HepG2 (cell line): Measurements from ENCODE around the gene PFKFB2. TPM values are rescaled to one million over a fixed set of nuclear protein-coding genes. Genes with fewer than 3 reads are reported as not detected.
A peak's percentile ranks its signal among the peaks of the same experiment; 100 is the strongest.

Experiments used
- CC2D1A ChIP-seq: sonication (generic); formaldehyde crosslinking; IDR thresholded peaks from 2 replicates; pipeline ENCODE4 v1.8.1; 2023; ENCODE audit warnings: mild to moderate bottlenecking, missing genetic modification reagents
- CREB1 ChIP-seq, 2 experiments: fragments of 450-650 bp in 1 of 2; IDR thresholded peaks; 2 replicates each; pipeline ENCODE4 v1.6.1; 2016 to 2017; ENCODE audit warnings: control low read depth in 1 of 2, mild to moderate bottlenecking in 1 of 2, missing compliant biosample characterization in 1 of 2, missing genetic modification characterization in 1 of 2
- FOXA3 ChIP-seq: IDR thresholded peaks from 2 replicates; pipeline ENCODE4 v1.6.1; 2016; ENCODE audit warnings: missing genetic modification reagents, missing compliant biosample characterization
- MIXL1 ChIP-seq: IDR thresholded peaks from 2 replicates; pipeline ENCODE4 v1.6.1; 2016
- PHF5A ChIP-seq: IDR thresholded peaks from one replicate; pipeline ENCODE4 v1.6.1; 2018; ENCODE audit warnings: low read depth, missing genetic modification reagents; ENCODE audit not compliant: unreplicated experiment
- RXRB ChIP-seq: IDR thresholded peaks from 2 replicates; pipeline ENCODE4 v1.6.1; 2016; ENCODE audit warnings: borderline replicate concordance, missing genetic modification reagents, missing compliant biosample characterization
- SOX13 ChIP-seq, 3 experiments: fragments of 450-650 bp in 1 of 3; sonication (generic) in 1 of 3; formaldehyde crosslinking in 1 of 3; IDR thresholded peaks in 2 of 3; conservative IDR thresholded peaks in 1 of 3; 2 replicates each; pipeline versions ENCODE4 v1.5.0 to v1.6.1; 2016 to 2020; ENCODE audit warnings: antibody characterized with exemption in 1 of 3, mild to moderate bottlenecking in 1 of 3, missing compliant biosample characterization in 1 of 3, missing genetic modification reagents in 1 of 3, moderate library complexity in 1 of 3
- XRCC5 ChIP-seq: fragments of 200-400 bp; formaldehyde crosslinking; optimal IDR thresholded peaks from 2 replicates; pipeline ENCODE3; 2017; ENCODE audit warnings: mild to moderate bottlenecking, low read length
- ZFP82 ChIP-seq: sonication (generic); formaldehyde crosslinking; IDR thresholded peaks from 2 replicates; pipeline ENCODE4 v1.5.1; 2020; ENCODE audit warnings: mild to moderate bottlenecking, missing genetic modification reagents, borderline replicate concordance
- ZNF263 ChIP-seq: sonication (generic); formaldehyde crosslinking; IDR thresholded peaks from 2 replicates; pipeline ENCODE4 v1.4.0; 2020; ENCODE audit warnings: missing genetic modification reagents
- ZSCAN9 ChIP-seq: IDR thresholded peaks from 2 replicates; pipeline ENCODE4 v1.6.1; 2016; ENCODE audit warnings: borderline replicate concordance
- polyA plus RNA-seq, 8 experiments: library from polyadenylated mRNA; depleted of rRNA in 3 of 8; stranded (reverse) in 7 of 8; unstranded in 1 of 8; fragments of >200 nt; fragmentation: Illumina TruSeq in 4 of 8; extraction: Trizol in 4 of 8; gene quantifications; 2 replicates each; pipeline versions ENCODE4 v1.2.1 to v1.2.3, GENCODE V29; 2011 to 2016; ENCODE audit warnings: low read depth in 4 of 8, missing spikeins in 1 of 8, mixed read lengths in 1 of 8; ENCODE audit not compliant: insufficient read depth in 1 of 8
- total RNA-seq, 5 experiments: library from RNA; depleted of rRNA; stranded (reverse); fragments of >200 nt; fragmentation: Illumina TruSeq; extraction: Trizol; gene quantifications; 2 replicates each; pipeline ENCODE4 v1.2.3, GENCODE V29; 2016; ENCODE audit warnings: low read depth in 1 of 5
- TF ChIP-seq, protein P1 (sequence below): sonication (generic); formaldehyde crosslinking; IDR thresholded peaks from 2 replicates; pipeline ENCODE4 v1.4.0; 2020; ENCODE audit warnings: mild to moderate bottlenecking, missing genetic modification reagents
- TF ChIP-seq, protein P2 (sequence below): sonication (generic); formaldehyde crosslinking; IDR thresholded peaks from 2 replicates; pipeline ENCODE4 v1.5.0; 2020; ENCODE audit warnings: mild to moderate bottlenecking, missing genetic modification reagents, moderate library complexity

Gene PFKFB2
- total and polyA plus RNA-seq, 2 of the 13 experiments (the other 11 are each of a cell fraction or from before 2014, with no cell fraction given), result 4.6 to 10.6 TPM

DNA sequence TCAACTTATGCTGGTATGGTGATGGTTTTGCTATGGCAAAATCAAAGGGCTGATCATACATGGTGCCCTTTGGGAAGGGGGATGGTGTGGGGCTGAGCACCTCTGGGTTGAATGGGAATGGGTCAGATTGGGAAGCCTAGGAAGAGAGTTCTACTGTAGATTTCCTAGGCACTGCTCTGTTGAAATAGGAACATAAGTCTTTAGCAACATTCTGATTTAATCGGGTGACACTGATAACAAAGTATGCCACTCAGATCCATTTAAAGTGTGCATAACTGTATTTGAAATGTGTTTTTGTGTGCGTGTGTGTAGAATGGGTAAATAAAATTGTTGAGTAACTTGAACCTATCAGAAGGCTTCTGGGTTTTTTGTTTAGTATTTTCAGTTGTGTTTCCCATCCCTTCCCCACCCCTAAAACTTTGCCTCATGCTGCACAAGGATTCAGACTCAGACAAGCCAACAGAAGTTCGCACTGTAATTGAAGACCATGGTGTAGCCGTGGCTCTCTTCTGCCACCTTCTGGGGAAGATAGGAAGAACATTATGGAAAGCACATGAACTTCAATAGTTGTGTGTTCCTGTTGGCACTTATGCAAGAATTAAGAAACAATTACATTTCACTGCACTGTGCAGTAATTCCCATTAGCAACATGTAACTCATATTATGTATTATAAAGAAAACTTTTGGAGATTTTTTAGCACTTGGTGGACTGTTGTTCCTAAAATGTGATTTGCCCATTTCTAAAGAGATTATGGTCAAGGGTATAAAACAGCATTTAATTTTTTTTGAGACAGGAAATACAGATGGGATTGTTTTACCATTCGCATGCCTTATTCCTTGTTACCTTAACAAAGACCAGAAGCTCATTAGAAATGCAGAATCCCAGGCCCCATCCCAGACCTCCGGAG is 24.6 kb downstream of the PFKFB2 start (continued):
- TF ChIP-seq XRCC5, result peak; percentile 28
- TF ChIP-seq SOX13 (IDR thresholded peaks at IDR 0.05), result no peak
- peak in 1 of 2 experiments; percentile 14; a peak in 1 of 4 replicates for TF ChIP-seq SOX13 (CRISPR knock-in tag; conservative IDR thresholded peaks at IDR 0.05 in 1 of 2, IDR thresholded peaks at IDR 0.05 in 1 of 2)
- TF ChIP-seq, protein P1, sequence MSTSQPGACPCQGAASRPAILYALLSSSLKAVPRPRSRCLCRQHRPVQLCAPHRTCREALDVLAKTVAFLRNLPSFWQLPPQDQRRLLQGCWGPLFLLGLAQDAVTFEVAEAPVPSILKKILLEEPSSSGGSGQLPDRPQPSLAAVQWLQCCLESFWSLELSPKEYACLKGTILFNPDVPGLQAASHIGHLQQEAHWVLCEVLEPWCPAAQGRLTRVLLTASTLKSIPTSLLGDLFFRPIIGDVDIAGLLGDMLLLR (CRISPR knock-in tag), result no peak
- TF ChIP-seq ZNF263 (CRISPR knock-in tag), result no peak
- no peak for TF ChIP-seq CC2D1A (CRISPR knock-in tag)
- peak; percentile 42; the same call in 1 of the 2 replicates for TF ChIP-seq RXRB (CRISPR knock-in tag)
- TF ChIP-seq, protein P2, sequence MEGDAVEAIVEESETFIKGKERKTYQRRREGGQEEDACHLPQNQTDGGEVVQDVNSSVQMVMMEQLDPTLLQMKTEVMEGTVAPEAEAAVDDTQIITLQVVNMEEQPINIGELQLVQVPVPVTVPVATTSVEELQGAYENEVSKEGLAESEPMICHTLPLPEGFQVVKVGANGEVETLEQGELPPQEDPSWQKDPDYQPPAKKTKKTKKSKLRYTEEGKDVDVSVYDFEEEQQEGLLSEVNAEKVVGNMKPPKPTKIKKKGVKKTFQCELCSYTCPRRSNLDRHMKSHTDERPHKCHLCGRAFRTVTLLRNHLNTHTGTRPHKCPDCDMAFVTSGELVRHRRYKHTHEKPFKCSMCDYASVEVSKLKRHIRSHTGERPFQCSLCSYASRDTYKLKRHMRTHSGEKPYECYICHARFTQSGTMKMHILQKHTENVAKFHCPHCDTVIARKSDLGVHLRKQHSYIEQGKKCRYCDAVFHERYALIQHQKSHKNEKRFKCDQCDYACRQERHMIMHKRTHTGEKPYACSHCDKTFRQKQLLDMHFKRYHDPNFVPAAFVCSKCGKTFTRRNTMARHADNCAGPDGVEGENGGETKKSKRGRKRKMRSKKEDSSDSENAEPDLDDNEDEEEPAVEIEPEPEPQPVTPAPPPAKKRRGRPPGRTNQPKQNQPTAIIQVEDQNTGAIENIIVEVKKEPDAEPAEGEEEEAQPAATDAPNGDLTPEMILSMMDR (CRISPR knock-in tag), result peak; percentile 92
- peak; percentile 64 for TF ChIP-seq PHF5A (CRISPR knock-in tag)
- no peak for TF ChIP-seq CREB1 (IDR thresholded peaks at IDR 0.05)
- 0 out of 2 replicates have a peak, but pooled peaks have one; percentile 12 for TF ChIP-seq CREB1 (CRISPR knock-in tag; IDR thresholded peaks at IDR 0.05)
- 0 out of 2 replicates have a peak, but pooled peaks have one; percentile 6 for TF ChIP-seq FOXA3 (CRISPR knock-in tag)
- no peak for TF ChIP-seq ZFP82
- TF ChIP-seq MIXL1, result peak; percentile 93
- TF ChIP-seq ZSCAN9 (CRISPR knock-in tag), result 0 out of 2 replicates have a peak, but pooled peaks have one; percentile 25
- TF ChIP-seq, all 625 proteins: peak for 30
